K562 (cell line): ENCODE data around the gene USH1G. TPM values are rescaled to one million over a fixed set of nuclear protein-coding genes. Genes with fewer than 3 reads are reported as not detected.
A peak's percentile ranks its signal among the peaks of the same experiment; 100 is the strongest.
"Not testable (repeated sequence)": the region's sequence is repeated elsewhere in the genome, so short reads cannot be mapped to it uniquely, and the experiment has no call there.

Experiments
- ATAC-seq: fragments of 200-7000 bp; cut with Tn5 transposase; 3 replicates; pipeline ENCODE4 v1.9.1; 2020; ENCODE audit warnings: moderate library complexity
- BruUV-seq: library from RNA; stranded (reverse); fragments of 400-500 nt; replicated peaks from 2 replicates; lab custom pipeline; 2021; lab: Mats Ljungman, UMichigan
- CTCF ChIA-PET: fragments of 300-600 bp; formaldehyde crosslinking; extraction: SDS; loops from one replicate; lab custom pipeline; 2021; ENCODE audit warnings: low intra/inter-chr PET ratio; lab: Yijun Ruan, JAX
- POLR2A ChIA-PET: fragments of 300-600, 350-650 bp; sonication (Branson Sonifier 250); formaldehyde crosslinking; extraction: SDS; loops from one replicate; lab custom pipeline; 2021; ENCODE audit warnings: antibody characterized with exemption, inconsistent platforms; lab: Yijun Ruan, JAX
- DNase-seq, 4 experiments: peaks; one replicate each; pipeline versions ENCODE4 v3.0.0 to v3.0.0-alpha.2; 2011 to 2018; ENCODE audit warnings: low spot score in 3 of 4, mixed read lengths in 3 of 4; ENCODE audit errors: extremely low read depth in 1 of 4
- FAIRE-seq: peaks from 2 replicates; lab custom pipeline; 2011; peaks lifted over from hg19 to GRCh38; lab: Jason Lieb, UNC
- H2AFZ ChIP-seq: 2 replicates; pipeline ENCODE4 v1.6.0; 2011; ENCODE audit warnings: low read depth, low read length, control low read depth, inconsistent platforms
- H3K27ac ChIP-seq: fragments of 200-600 bp; 3 replicates; pipeline ENCODE4 v1.8.0; 2011; ENCODE audit warnings: low read depth, mild to moderate bottlenecking, control low read depth, inconsistent platforms, low read length, moderate library complexity, mixed read lengths; ENCODE audit errors: extremely low read depth
- H3K27me3 ChIP-seq, 2 experiments: fragments of 300-600 bp in 1 of 2; 2 replicates in 1 of 2; 3 replicates in 1 of 2; pipeline versions ENCODE4 v1.6.0 to v1.8.0; 2011; ENCODE audit warnings: inconsistent platforms in 2 of 2, low read length in 2 of 2, mild to moderate bottlenecking in 1 of 2, mixed read lengths in 1 of 2, moderate library complexity in 1 of 2; ENCODE audit not compliant: control insufficient read depth in 2 of 2, insufficient read depth in 2 of 2
- H3K36me3 ChIP-seq: fragments of 300-600 bp; 3 replicates; pipeline ENCODE4 v1.8.0; 2011; ENCODE audit warnings: mild to moderate bottlenecking, low read length, inconsistent platforms; ENCODE audit not compliant: control insufficient read depth, insufficient read depth
- H3K4me1 ChIP-seq, 2 experiments: fragments of 200-600 bp in 1 of 2; replicated peaks in 1 of 2; 2 replicates in 1 of 2; 3 replicates in 1 of 2; pipeline versions ENCODE4 v1.5.1 to v1.8.0; 2011; ENCODE audit warnings: inconsistent platforms in 2 of 2, low read length in 2 of 2, mild to moderate bottlenecking in 1 of 2, mixed read lengths in 1 of 2, moderate library complexity in 1 of 2; ENCODE audit not compliant: control insufficient read depth in 2 of 2, insufficient read depth in 2 of 2
- H3K4me2 ChIP-seq: 2 replicates; pipeline ENCODE4 v1.6.1; 2011; ENCODE audit warnings: low read length, control low read depth, inconsistent platforms, mixed read lengths; ENCODE audit not compliant: insufficient read depth
- H3K4me3 ChIP-seq: fragments of 200-600 bp; sonication (generic), shearing (Covaris generic); 2 replicates; pipeline ENCODE4 v1.5.1; 2016; ENCODE audit warnings: control low read depth, inconsistent platforms
- H3K79me2 ChIP-seq: fragments of 200-600 bp; 3 replicates; pipeline ENCODE4 v1.8.0; 2011; ENCODE audit warnings: low read length, inconsistent platforms; ENCODE audit not compliant: control insufficient read depth, insufficient read depth
- H3K9ac ChIP-seq, 2 experiments: 2 replicates each; pipeline versions ENCODE4 v1.6.0 to v1.6.1; 2011; ENCODE audit warnings: low read depth in 2 of 2, low read length in 2 of 2, control low read depth in 1 of 2, inconsistent platforms in 1 of 2, mild to moderate bottlenecking in 1 of 2, mixed read lengths in 1 of 2; ENCODE audit not compliant: insufficient read depth in 1 of 2
- H3K9me1 ChIP-seq: one replicate; pipeline ENCODE4 v1.6.0; 2011; ENCODE audit warnings: inconsistent platforms, mild to moderate bottlenecking, low read length, moderate library complexity; ENCODE audit not compliant: control insufficient read depth, insufficient read depth
- H3K9me3 ChIP-seq: replicated peaks from 2 replicates; pipeline ENCODE4 v1.5.1; 2011; ENCODE audit warnings: low read depth, low read length, inconsistent platforms; ENCODE audit not compliant: control insufficient read depth, insufficient read depth
- H4K20me1 ChIP-seq: replicated peaks from 2 replicates; pipeline ENCODE4 v1.6.1; 2011; ENCODE audit warnings: low read length, inconsistent platforms, mixed read lengths; ENCODE audit not compliant: control insufficient read depth, insufficient read depth
- ASH1L ChIP-seq: fragments of 450-650 bp; IDR thresholded peaks from 2 replicates; pipeline ENCODE4 v1.6.1; 2018; ENCODE audit warnings: borderline replicate concordance, mild to moderate bottlenecking, low read depth; ENCODE audit not compliant: partially characterized antibody
- C11orf30 ChIP-seq: fragments of 450-650 bp; IDR thresholded peaks from 2 replicates; pipeline ENCODE4 v1.6.1; 2016; ENCODE audit warnings: low read depth, mild to moderate bottlenecking
- FOS ChIP-seq: IDR thresholded peaks from 3 replicates; pipeline ENCODE4 v1.6.1; 2011; ENCODE audit not compliant: insufficient read length; ENCODE audit errors: extremely low read depth
- MEIS2 ChIP-seq: fragments of 450-650 bp; IDR thresholded peaks from 2 replicates; pipeline ENCODE4 v1.6.1; 2014; ENCODE audit warnings: mild to moderate bottlenecking; ENCODE audit not compliant: partially characterized antibody
- NFRKB ChIP-seq: fragments of 450-650 bp; IDR thresholded peaks from 2 replicates; pipeline ENCODE4 v1.6.1; 2016; ENCODE audit warnings: low read depth
- NFYB ChIP-seq: IDR thresholded peaks from 2 replicates; pipeline ENCODE4 v1.6.1; 2011; ENCODE audit warnings: mild to moderate bottlenecking, moderate library complexity; ENCODE audit not compliant: insufficient read length; ENCODE audit errors: extremely low read depth
- PBX2 ChIP-seq, 2 experiments: IDR thresholded peaks in 1 of 2; conservative IDR thresholded peaks in 1 of 2; 2 replicates each; pipeline ENCODE4 v1.6.1; 2016; ENCODE audit warnings: low read depth in 2 of 2, mild to moderate bottlenecking in 1 of 2, missing compliant biosample characterization in 1 of 2, missing genetic modification characterization in 1 of 2, moderate library complexity in 1 of 2
- PKNOX1 ChIP-seq: fragments of 450-650 bp; IDR thresholded peaks from 2 replicates; pipeline ENCODE4 v1.6.1; 2016
- POLR2A ChIP-seq: fragments of 450-650 bp; conservative IDR thresholded peaks from 2 replicates; pipeline ENCODE4 v1.6.1; 2016
- ZNF316 ChIP-seq: fragments of 450-650 bp; IDR thresholded peaks from 2 replicates; pipeline ENCODE4 v1.6.1; 2016
- WGBS: fragments of 100-300 bp; shearing (Covaris generic); methylation state at CpG from one replicate; pipeline ENCODE4 v1.1.6; 2016; ENCODE audit warnings: low coverage, mixed read lengths; ENCODE audit not compliant: insufficient coverage; ENCODE audit errors: missing lambda C conversion rate; 5-methylcytosine and 5-hydroxymethylcytosine counted together
- in situ Hi-C: fragments of 300-500 bp; cut with MboI; formaldehyde crosslinking; loops from 4 replicates; pipeline ENCODE4 v1.15.0; 2018; ENCODE audit warnings: inconsistent platforms, mixed read lengths
- intact Hi-C: fragments of 100-400 bp; cut with micrococcal nuclease; formaldehyde crosslinking; loops from 2 replicates; pipeline ENCODE4 v1.14.2; 2022
- polyA plus RNA-seq, 8 experiments: library from polyadenylated mRNA; depleted of rRNA in 4 of 8; stranded (reverse) in 5 of 8; unstranded in 3 of 8; fragments of >200 nt; fragmentation: Nextera tagmentation in 2 of 8; fragmentation: Illumina TruSeq in 1 of 8; extraction: Ambion mirVana in 2 of 8; extraction: Trizol in 1 of 8; gene quantifications; 2 replicates each; pipeline versions ENCODE4 v1.2.1 to v1.2.3, GENCODE V29; 2011 to 2014; ENCODE audit warnings: inconsistent platforms in 1 of 8, missing spikeins in 1 of 8
- total RNA-seq, 7 experiments: library from RNA; depleted of rRNA in 6 of 7; stranded (reverse); fragments of >200 nt in 6 of 7; fragmentation: Illumina TruSeq in 2 of 7; extraction: Trizol in 2 of 7; gene quantifications; 2 replicates each; pipeline versions ENCODE4 v1.2.1 to v1.2.3, GENCODE V29; 2011 to 2021; ENCODE audit warnings: low replicate concordance in 1 of 7

Gene USH1G
- total and polyA plus RNA-seq, 9 of the 15 experiments (the other 6 are each of a cell fraction or from before 2014, with no cell fraction given): 0.22 to 1.00 (median 0.64) TPM; not detected in 2

- H3K36me3 ChIP-seq; H4K20me1 ChIP-seq; H3K9me3 ChIP-seq; ATAC-seq; in situ Hi-C loops; H3K4me2 ChIP-seq; H3K4me1 ChIP-seq; H3K9me1 ChIP-seq; H3K27ac ChIP-seq; TF ChIP-seq PBX2 (CRISPR knock-in tag; IDR thresholded peaks at IDR 0.05; ENCODE audit: low read depth): not testable (repeated sequence)
- peak overlapping the region; percentile 55; the same call in 1 of the 2 replicates for H2AFZ ChIP-seq
- 33% methylated on average over 6 of the region's 6 CpGs for WGBS
- peak in 1 of 4 experiments; percentile 38 for DNase-seq
- POLR2A ChIA-PET: interaction anchor here (0.7 to 1.5 kb wide), 7 partner anchors 10 to 49 kb away, joined by 3 to 8 read pairs (median 4); partner anchors contain the start of genes FADS6 and FDXR
- peak; percentile 51 for TF ChIP-seq NFYB
- TF ChIP-seq ASH1L: peak; percentile 82
- peak; percentile 48 for TF ChIP-seq ZNF316
- peak; percentile 68; the same call in 1 of the 2 replicates for TF ChIP-seq NFRKB
- TF ChIP-seq PBX2 (tag; conservative IDR thresholded peaks at IDR 0.05; ENCODE audit: low read depth): 0 out of 2 replicates have a peak, but pooled peaks have one; percentile 17
- TF ChIP-seq MEIS2: peak; percentile 54
- 0 out of 2 replicates have a peak, but pooled peaks have one; percentile 6 for TF ChIP-seq C11orf30
- peak; percentile 63 for TF ChIP-seq PKNOX1
- peak; percentile 47; the same call in 1 of the 2 replicates for TF ChIP-seq POLR2A
- peak; percentile 40 for TF ChIP-seq FOS
- TF ChIP-seq, all 486 proteins: peak for 10; not testable (repeated sequence) for 476
- BruUV-seq, H3K4me3 ChIP-seq, CTCF ChIA-PET, H3K9ac ChIP-seq, H3K79me2 ChIP-seq, intact Hi-C loops: not testable (repeated sequence)
- FAIRE-seq: peak; percentile 72
- H3K27me3 ChIP-seq: peaks cover 7 to 11% of the 10 kb centered on the region in 2 experiments; a peak in 4 of 5 replicates
Observed at GRCh38 chr17:74906214-74906793, 16.8 kb downstream of the USH1G start.
